H9 (cell line): ENCODE data around the gene P3H3. TPM values are rescaled to one million over a fixed set of nuclear protein-coding genes. Genes with fewer than 3 reads are reported as not detected.
A peak's percentile ranks its signal among the peaks of the same experiment; 100 is the strongest.

Experiments used
- DNase-seq: peaks from one replicate; pipeline ENCODE4 v3.0.0-alpha.2; 2017
- H2AFZ ChIP-seq: one replicate; pipeline ENCODE4 v1.6.1; 2013; ENCODE audit warnings: mild to moderate bottlenecking, low read length, control low read depth, moderate library complexity
- H2AK5ac ChIP-seq: 2 replicates; pipeline ENCODE4 v1.6.1; 2013; ENCODE audit warnings: low read length, control low read depth, mixed read lengths; ENCODE audit not compliant: insufficient read length
- H2BK120ac ChIP-seq: one replicate; pipeline ENCODE4 v1.6.1; 2013; ENCODE audit warnings: low read depth, mild to moderate bottlenecking, low read length, control low read depth, inconsistent platforms; ENCODE audit not compliant: poor library complexity, severe bottlenecking
- H2BK12ac ChIP-seq: 2 replicates; pipeline ENCODE4 v1.6.1; 2013; ENCODE audit warnings: low read length, control low read depth, mixed read lengths, low read depth; ENCODE audit not compliant: insufficient read length
- H2BK15ac ChIP-seq: 2 replicates; pipeline ENCODE4 v1.6.1; 2013; ENCODE audit warnings: low read depth, low read length, control low read depth
- H2BK20ac ChIP-seq: one replicate; pipeline ENCODE4 v1.6.1; 2013; ENCODE audit warnings: low read depth, mild to moderate bottlenecking, low read length, control low read depth, inconsistent platforms; ENCODE audit not compliant: poor library complexity, severe bottlenecking
- H2BK5ac ChIP-seq: 2 replicates; pipeline ENCODE4 v1.6.1; 2013; ENCODE audit warnings: low read length, control low read depth, mixed read lengths; ENCODE audit not compliant: insufficient read length
- H3K14ac ChIP-seq: 2 replicates; pipeline ENCODE4 v1.6.1; 2013; ENCODE audit warnings: low read length, control low read depth; ENCODE audit not compliant: insufficient read depth
- H3K18ac ChIP-seq: 2 replicates; pipeline ENCODE4 v1.6.1; 2013; ENCODE audit warnings: low read depth, mild to moderate bottlenecking, mixed read lengths, low read length, control low read depth; ENCODE audit not compliant: insufficient read length
- H3K23ac ChIP-seq: 2 replicates; pipeline ENCODE4 v1.6.1; 2013; ENCODE audit warnings: low read length, control low read depth, mixed read lengths, low read depth; ENCODE audit not compliant: insufficient read length
- H3K23me2 ChIP-seq: 2 replicates; pipeline ENCODE4 v1.6.1; 2013; ENCODE audit warnings: low read depth, mild to moderate bottlenecking, mixed read lengths, low read length, control low read depth; ENCODE audit not compliant: insufficient read length, poor library complexity, severe bottlenecking
- H3K27ac ChIP-seq: 2 replicates; pipeline ENCODE4 v1.5.1; 2013; ENCODE audit warnings: low read length, control low read depth, mixed read lengths, low read depth; ENCODE audit not compliant: insufficient read length
- H3K27me3 ChIP-seq: 2 replicates; pipeline ENCODE4 v1.6.1; 2013; ENCODE audit warnings: low read length, control low read depth, inconsistent platforms; ENCODE audit not compliant: insufficient read depth
- H3K4ac ChIP-seq: 2 replicates; pipeline ENCODE4 v1.6.1; 2013; ENCODE audit warnings: low read depth, mild to moderate bottlenecking, control low read depth, inconsistent platforms, low read length, moderate library complexity
- H3K4me1 ChIP-seq: 2 replicates; pipeline ENCODE4 v1.6.1; 2013; ENCODE audit warnings: low read length, control low read depth, inconsistent platforms; ENCODE audit not compliant: insufficient read depth
- H3K4me2 ChIP-seq: 2 replicates; pipeline ENCODE4 v1.6.1; 2013; ENCODE audit warnings: low read length, control low read depth, mixed read lengths; ENCODE audit not compliant: insufficient read length, insufficient read depth
- H3K56ac ChIP-seq: 2 replicates; pipeline ENCODE4 v1.6.1; 2013; ENCODE audit warnings: low read depth, mild to moderate bottlenecking, mixed read lengths, low read length, control low read depth; ENCODE audit not compliant: insufficient read length
- H3K79me1 ChIP-seq: 2 replicates; pipeline ENCODE4 v1.6.1; 2013; ENCODE audit warnings: low read depth, mild to moderate bottlenecking, moderate library complexity, low read length, control low read depth, inconsistent platforms; ENCODE audit not compliant: insufficient read depth, poor library complexity, severe bottlenecking
- H3K79me2 ChIP-seq: 2 replicates; pipeline ENCODE4 v1.6.1; 2013; ENCODE audit warnings: low read length, control low read depth, inconsistent platforms; ENCODE audit not compliant: insufficient read depth
- H3K9ac ChIP-seq: 2 replicates; pipeline ENCODE4 v1.6.1; 2013; ENCODE audit warnings: low read length, control low read depth, mixed read lengths; ENCODE audit not compliant: insufficient read length; ENCODE audit errors: extremely low read depth
- H3K9me3 ChIP-seq: one replicate; pipeline ENCODE4 v1.6.1; 2013; ENCODE audit warnings: low read depth, low read length, inconsistent platforms; ENCODE audit not compliant: control insufficient read depth
- H3T11ph ChIP-seq: one replicate; pipeline ENCODE4 v1.6.1; 2013; ENCODE audit warnings: mild to moderate bottlenecking, low read length, control low read depth, inconsistent platforms
- H4K20me1 ChIP-seq: one replicate; pipeline ENCODE4 v1.6.1; 2013; ENCODE audit not compliant: control insufficient read depth, insufficient read length, insufficient read depth
- H4K5ac ChIP-seq: 2 replicates; pipeline ENCODE4 v1.6.1; 2013; ENCODE audit warnings: low read depth, mild to moderate bottlenecking, mixed read lengths, low read length, control low read depth; ENCODE audit not compliant: insufficient read length
- H4K8ac ChIP-seq: replicated peaks from 2 replicates; pipeline ENCODE4 v1.6.1; 2013; ENCODE audit warnings: low read length, control low read depth, mixed read lengths, low read depth; ENCODE audit not compliant: insufficient read length
- H4K91ac ChIP-seq: 2 replicates; pipeline ENCODE4 v1.6.1; 2013; ENCODE audit warnings: low read depth, mild to moderate bottlenecking, moderate library complexity, mixed read lengths, low read length, control low read depth; ENCODE audit not compliant: insufficient read length
- H3K27ac Mint-ChIP-seq, 3 experiments: 2 replicates in 2 of 3; 3 replicates in 1 of 3; pipeline ENCODE4 v1.8.0; 2020 to 2021; ENCODE audit warnings: mixed read lengths in 3 of 3, mild to moderate bottlenecking in 1 of 3, moderate library complexity in 1 of 3
- H3K27me3 Mint-ChIP-seq: 2 replicates; pipeline ENCODE4 v1.8.0; 2021; ENCODE audit warnings: low read depth, mild to moderate bottlenecking, moderate library complexity, mixed read lengths
- H3K36me3 Mint-ChIP-seq, 3 experiments: 2 replicates in 2 of 3; 3 replicates in 1 of 3; pipeline ENCODE4 v1.8.0; 2020 to 2021; ENCODE audit warnings: low read depth in 3 of 3, mixed read lengths in 3 of 3; ENCODE audit not compliant: insufficient read depth in 1 of 3
- H3K4me1 Mint-ChIP-seq, 2 experiments: 2 replicates each; pipeline ENCODE4 v1.8.0; 2020; ENCODE audit warnings: mixed read lengths in 2 of 2
- H3K4me3 Mint-ChIP-seq, 2 experiments: 2 replicates in 1 of 2; 3 replicates in 1 of 2; pipeline ENCODE4 v1.8.0; 2020 to 2021; ENCODE audit warnings: mild to moderate bottlenecking in 2 of 2, mixed read lengths in 2 of 2, moderate library complexity in 1 of 2
- H3K9me3 Mint-ChIP-seq, 2 experiments: 2 replicates in 1 of 2; 3 replicates in 1 of 2; pipeline ENCODE4 v1.8.0; 2020; ENCODE audit warnings: mild to moderate bottlenecking in 2 of 2, mixed read lengths in 2 of 2, moderate library complexity in 1 of 2
- CTCF ChIP-seq: fragments of 200-600 bp; sonication (generic); conservative IDR thresholded peaks from 3 replicates; pipeline ENCODE4 v1.8.0; 2021; ENCODE audit warnings: antibody characterized with exemption, mild to moderate bottlenecking
- WGBS: extraction: QIAGEN DNeasy Blood & Tissue Kit; methylation state at CpG from one replicate; pipeline ENCODE4 v1.1.7; 2013; ENCODE audit warnings: missing lambda C conversion rate, low lambda C conversion rate, mixed read lengths; ENCODE audit not compliant: insufficient read length; ENCODE audit errors: extremely low coverage; 5-methylcytosine and 5-hydroxymethylcytosine counted together
- total RNA-seq: library from RNA; stranded (reverse); gene quantifications from 2 replicates; pipeline ENCODE4 v1.2.1, GENCODE V29; 2021

The P3H3 gene
- total RNA-seq, 1 experiment from 2014 or later: 55.0 TPM

DNA sequence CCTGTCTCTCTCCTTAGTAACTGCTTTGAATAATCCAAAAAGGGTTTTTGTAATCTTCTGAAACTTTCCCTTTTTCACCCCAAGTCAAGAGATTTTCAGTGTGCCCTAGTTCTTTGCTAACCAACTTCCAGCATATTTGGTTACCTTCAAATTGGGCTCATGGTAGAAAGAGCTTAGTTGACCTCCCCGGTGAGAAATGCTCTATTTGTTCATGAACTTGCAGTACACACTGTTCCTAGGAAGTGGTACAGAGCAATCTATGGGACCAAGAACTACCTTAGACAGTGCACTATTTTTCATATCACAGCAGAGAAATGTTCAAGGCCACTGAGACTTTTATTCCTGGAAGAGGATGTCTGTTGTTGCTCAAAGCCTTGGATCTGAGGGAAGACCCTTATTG, 25.4 kb downstream of the P3H3 start:
- H3K9me3 Mint-ChIP-seq: no peaks in the 10 kb centered on the region; a peak in 1 of 5 replicates
- Histone ChIP-seq H2BK12ac (no peak overlapping the region), H2BK120ac (no peak overlapping the region), H2BK5ac (no peak overlapping the region), H3K79me1 (no peaks in the 10 kb centered on the region), H3K23me2 (peaks cover 16% of the 10 kb centered on the region), H3K56ac (no peak overlapping the region), H3K23ac (no peak overlapping the region), H3K4me1 (no peaks in the 10 kb centered on the region; the same call in 1 of the 2 replicates), H3K9ac (no peak overlapping the region), H4K8ac (no peak overlapping the region), H2AFZ (no peak overlapping the region), H3K9me3 (no peaks in the 10 kb centered on the region), H4K20me1 (peaks cover 2% of the 10 kb centered on the region), H3K14ac (no peak overlapping the region), H4K5ac (no peak overlapping the region), H3K4ac (no peak overlapping the region), H4K91ac (no peak overlapping the region), H2BK15ac (no peak overlapping the region), H3K18ac (no peak overlapping the region), H2BK20ac (no peak overlapping the region), H3K4me2 (no peak overlapping the region), H3K27me3 (no peaks in the 10 kb centered on the region), H3T11ph (no peak overlapping the region), H2AK5ac (no peak overlapping the region), H3K27ac (no peak overlapping the region), H3K79me2 (peaks cover 5% of the 10 kb centered on the region; the same call in 1 of the 2 replicates)
- peaks cover 27 to 60% (median 59%) of the 10 kb centered on the region in 3 experiments; a peak in 6 of 7 replicates for H3K36me3 Mint-ChIP-seq
- H3K4me1 Mint-ChIP-seq: peaks cover 24 to 26% of the 10 kb centered on the region in 2 experiments
- H3K27ac Mint-ChIP-seq: peak overlapping the region in 2 of 3 experiments; percentile 71 to 84; a peak in 3 of 7 replicates
- H3K4me3 Mint-ChIP-seq: peak overlapping the region; percentile 94 to 98
- H3K27me3 Mint-ChIP-seq: no peaks in the 10 kb centered on the region
- no peak for DNase-seq
- TF ChIP-seq CTCF: no peak
- no CpG with 5 or more reads among the region's 1 CpG for WGBS
